Left renal cortex interstitium (tissue), 4 donors: ENCODE measurements around the gene SMAD4. TPM values are rescaled to one million over a fixed set of nuclear protein-coding genes. Genes with fewer than 3 reads are reported as not detected.
"Not testable (repeated sequence)": the region's sequence is repeated elsewhere in the genome, so short reads cannot be mapped to it uniquely, and the experiment has no call there.

Experiments
- DNase-seq, 4 donors: peaks; one replicate each; pipeline ENCODE4 v3.0.0-alpha.2; 2013; ENCODE audit warnings: low read depth in 4 of 4, low spot score in 2 of 4, missing footprints in 1 of 4
- polyA plus RNA-seq, 4 donors: library from polyadenylated mRNA; unstranded; fragments of 120-200 nt; gene quantifications; one replicate each; pipeline ENCODE4 v1.2.1, GENCODE V29; 2013; ENCODE audit not compliant: insufficient read length in 4 of 4

SMAD4 gene
- polyA plus RNA-seq: 100 to 1,000 TPM; 149 to 171 (median 160) TPM

DNA sequence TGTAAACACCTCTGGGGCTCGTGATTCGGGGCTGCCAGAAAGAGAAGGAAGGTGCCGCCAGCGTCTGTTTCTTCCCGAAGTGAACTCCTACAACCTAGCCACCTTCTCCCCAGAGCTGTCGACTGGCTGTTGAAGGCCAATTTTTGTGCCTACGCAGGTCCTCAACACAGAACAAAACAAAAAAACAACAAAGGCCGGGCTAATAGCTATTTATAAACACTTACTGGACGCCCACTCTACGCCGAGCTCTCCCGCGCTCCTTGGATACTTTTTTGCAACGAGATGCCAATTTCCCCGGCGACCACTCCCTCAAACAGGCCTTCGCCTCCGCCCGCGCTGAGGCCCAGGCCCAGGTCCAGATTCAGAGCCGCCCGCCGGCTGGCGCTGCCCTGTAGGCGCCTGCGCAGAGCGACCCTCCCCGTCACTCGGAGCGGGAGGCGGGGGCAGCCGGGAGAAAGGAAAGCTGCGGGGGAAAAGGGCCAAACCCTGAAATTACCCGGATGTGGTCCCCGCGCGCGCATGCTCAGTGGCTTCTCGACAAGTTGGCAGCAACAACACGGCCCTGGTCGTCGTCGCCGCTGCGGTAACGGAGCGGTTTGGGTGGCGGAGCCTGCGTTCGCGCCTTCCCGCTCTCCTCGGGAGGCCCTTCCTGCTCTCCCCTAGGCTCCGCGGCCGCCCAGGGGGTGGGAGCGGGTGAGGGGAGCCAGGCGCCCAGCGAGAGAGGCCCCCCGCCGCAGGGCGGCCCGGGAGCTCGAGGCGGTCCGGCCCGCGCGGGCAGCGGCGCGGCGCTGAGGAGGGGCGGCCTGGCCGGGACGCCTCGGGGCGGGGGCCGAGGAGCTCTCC is at the start of gene SMAD4:
TSS of gene SMAD4 (plus strand) at position 520 of the 843 bp plus-strand sequence. CDS start 16,834 bp downstream, outside the sequence.
- DNase-seq: peak; percentile 86 to 95 (median 92)

DNA sequence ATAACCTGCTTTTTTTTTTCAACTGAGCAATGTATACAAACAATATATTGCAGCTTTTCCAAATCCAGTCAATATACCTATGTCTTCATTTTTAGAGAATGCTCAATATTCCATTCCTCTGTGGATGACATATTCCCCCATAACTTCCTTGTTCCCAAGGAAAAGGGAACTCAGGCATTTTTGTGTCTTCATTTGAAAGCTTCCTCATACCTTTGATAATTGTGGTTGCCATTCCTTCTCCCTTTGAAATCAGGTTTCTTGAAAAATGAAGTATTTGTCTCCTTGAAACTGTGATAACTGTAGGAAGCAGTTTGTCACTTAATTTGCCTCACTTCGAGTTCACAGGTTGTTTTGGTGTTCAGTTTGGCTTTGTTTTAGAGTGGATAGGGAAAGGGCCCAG is 48.6 kb upstream of the SMAD4 start:
- no peak for DNase-seq

DNA sequence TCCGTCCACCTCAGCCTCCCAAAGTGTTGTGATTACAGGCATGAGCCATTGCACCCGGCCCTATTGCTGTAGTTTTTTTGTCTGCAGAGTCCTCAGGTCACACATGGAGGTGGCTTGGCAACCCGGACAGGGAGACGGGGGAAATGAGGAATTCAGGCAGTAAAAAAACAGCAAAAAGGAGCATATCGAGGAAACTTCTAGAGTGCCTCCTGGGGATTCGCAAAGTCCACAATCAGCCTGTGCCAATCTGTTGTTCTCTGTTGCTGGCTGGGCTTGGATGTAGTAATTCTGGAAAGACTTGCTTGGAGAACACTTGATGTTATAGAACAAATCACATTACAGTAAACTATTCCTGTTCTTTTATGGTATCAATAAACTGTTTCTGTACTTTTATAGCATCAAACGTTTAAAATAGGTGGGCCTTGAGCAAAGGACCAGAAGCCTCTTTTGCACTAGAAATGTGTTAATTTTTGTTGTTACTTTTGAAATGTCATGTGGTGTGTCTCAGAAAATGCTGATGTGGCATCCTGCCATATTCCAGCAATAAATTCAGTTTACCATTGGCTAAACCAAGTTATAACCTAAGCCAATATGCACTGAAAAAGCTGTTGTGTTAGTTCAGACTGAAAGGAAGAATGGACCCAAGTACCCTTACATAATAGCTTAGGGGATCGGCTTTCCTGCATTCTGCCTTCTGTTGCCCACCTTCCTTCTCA is 47.8 kb upstream of the SMAD4 start:
- DNase-seq: no peak

DNA sequence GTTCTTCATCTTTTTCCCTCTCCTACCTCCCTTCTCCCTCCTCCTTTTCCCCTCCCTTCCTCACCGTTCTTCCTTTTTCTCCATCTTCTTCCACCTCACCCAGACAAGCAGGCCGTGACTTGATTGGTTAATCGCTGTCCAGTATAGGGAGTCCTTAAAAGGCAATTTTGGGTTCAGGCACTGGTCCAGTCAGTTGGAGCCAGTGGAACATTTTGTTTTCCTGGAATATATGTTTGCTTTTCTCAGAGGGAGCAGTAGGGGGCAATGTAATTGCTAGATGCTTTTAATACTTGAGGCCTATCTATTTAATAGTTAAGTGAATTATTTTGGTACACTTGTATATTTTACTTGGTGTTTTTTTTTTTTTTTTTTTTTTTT is 47.2 kb upstream of the SMAD4 start:
- no peak for DNase-seq

DNA sequence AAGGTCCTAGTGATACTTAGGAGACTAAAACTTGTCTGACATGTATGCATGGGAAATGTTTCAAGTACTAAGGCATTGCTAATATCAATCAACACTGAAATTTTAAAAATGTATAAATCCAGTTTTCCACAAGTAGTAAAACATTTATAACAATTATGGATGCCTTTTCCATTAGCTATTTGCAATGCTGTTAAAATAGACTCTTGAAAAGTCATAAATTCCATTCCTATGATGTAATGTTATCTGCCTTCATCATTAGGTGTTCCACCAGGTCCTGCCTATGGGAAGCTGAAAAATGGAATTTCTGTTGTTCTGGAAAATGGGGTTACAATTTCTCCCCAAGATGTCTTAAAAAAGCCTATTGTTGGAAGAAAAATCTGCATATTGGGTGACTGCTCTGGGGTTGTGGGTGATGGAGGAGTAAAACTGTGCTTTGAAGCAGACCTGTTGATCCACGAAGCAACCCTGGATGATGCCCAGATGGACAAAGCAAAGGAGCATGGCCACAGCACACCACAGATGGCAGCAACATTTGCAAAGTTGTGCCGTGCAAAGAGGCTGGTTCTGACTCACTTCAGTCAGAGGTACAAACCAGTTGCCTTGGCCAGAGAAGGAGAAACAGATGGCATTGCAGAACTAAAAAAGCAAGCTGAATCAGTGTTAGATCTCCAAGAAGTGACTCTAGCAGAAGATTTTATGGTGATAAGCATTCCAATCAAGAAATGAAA is 43.5 kb upstream of the SMAD4 start:
- no peak for DNase-seq

DNA sequence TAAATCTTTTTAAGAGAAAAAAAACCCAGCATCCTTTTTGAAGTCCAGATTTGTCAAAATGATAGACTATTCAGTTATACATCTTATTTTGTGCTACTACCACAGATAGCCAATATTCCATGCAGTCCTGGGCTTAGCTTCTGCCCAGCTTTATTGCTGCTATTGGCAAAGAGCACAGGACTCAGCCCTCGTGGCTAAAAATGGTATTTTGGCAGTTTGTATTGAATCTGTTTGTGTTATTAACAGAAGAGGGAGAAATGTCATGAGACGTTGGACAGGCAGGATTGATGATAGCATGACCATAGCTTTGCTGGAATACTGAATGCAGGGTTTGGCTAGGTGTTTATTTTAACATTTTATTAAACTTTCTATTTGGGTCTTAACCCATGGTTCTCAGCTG is 42.8 kb upstream of the SMAD4 start:
- DNase-seq: no peak

DNA sequence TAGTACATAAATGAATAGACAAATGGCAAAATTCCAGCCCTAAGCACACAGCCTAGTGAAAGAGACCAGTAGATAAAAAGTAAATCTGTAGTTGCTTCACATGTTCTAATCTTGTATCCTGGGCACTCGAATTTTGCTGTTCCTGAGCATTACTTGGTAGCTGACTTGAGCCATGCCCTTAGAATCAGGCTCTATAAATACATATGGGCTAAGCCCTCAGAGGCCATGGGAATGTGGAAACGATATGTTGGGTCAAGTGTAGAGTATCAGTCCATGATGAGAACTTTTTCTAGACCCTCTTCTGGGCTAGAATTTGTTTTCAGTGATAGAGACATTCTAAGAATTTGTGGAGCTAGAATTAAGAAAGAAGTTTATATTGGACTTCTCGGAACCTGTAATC is 40.3 kb upstream of the SMAD4 start:
- no peak for DNase-seq

DNA sequence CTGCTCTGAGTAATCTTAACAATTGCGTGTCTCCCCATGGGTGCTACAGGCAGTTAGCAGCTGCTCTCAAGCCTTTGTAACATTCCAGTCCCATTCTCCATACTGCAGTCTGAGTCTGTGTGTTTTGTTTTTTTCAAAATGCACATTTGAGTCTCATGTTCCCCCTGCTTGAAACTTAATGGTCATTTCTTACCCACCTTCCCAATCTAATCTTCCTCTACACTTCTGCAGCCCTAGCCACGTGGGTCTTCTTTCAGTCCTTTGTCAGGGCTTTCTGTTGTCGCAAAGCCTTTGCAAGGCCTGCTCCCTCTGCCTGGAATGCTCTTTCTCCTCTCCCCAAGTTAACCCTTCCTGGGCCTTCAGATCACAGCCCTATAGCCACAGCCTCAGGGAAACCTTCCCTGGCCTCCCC is 37.7 kb upstream of the SMAD4 start:
- no peak for DNase-seq

DNA sequence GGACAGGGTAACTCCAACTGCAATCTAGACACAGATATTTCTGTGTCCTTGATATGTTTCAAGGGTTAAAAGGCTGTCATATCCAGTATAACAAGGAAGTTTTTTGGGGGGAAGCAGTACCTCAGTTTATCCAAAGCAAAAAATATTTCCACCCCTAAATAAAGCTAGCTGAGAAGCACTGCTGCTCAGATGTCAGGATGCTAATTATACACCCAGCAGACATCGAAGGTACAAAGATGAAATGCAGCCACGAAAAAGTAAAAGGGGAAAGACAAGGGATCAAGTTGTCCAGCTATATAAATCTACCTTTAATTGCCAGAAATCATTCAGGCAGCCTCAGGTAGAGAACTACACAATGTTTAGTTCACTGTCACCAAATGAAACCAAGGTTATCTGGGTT is 36.0 kb upstream of the SMAD4 start:
- DNase-seq: no peak

DNA sequence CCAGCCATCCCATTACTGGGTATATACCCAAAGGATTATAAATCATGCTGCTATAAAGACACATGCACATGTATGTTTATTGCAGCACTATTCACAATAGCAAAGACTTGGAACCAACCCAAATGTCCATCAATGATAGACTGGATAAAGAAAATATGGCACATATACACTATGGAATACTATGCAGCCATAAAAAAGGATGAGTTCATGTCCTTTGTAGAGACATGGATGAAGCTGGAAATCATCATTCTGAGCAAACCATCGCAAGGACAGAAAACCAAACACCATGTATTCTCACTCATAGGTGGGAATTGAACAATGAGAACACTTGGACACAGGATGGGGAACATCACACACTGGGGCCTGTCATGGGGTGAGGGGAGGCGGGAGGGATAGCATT is 26.8 kb upstream of the SMAD4 start:
- DNase-seq: not testable (repeated sequence)

DNA sequence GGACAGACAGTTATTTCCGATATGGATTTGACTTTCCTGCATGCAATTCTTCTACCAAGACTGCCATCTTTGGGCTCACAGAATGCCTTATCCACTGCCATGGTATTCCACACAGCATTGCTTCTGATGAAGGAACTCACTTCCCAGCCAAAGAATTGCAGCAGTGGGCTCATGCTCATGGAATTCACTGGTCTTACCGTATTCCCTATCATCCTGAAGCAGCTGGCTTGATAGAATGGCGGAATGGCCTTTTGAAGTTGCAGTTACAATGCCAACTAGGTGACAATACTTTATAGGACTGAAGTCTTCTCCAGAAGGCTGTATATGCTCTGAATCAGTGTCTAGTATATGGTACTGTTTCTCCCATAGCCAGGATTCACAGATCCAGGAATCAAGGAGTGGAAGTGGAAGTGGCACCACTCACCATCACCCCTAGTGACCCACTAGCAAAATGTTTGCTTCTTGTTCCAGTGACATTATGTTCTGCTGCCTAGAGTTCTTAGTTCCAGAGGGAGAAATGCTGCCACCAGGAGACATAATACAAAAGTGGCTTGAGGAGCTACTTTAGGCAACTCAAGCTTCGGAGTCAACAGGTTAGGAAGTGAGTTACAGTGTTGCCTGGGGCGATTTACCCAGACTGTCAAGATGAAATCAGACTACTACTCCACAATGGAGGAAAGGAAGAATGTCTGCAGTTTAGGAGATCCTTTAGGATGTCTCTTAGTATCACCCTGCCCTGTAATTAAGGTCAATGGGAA is 23.8 kb upstream of the SMAD4 start:
- no peak for DNase-seq

DNA sequence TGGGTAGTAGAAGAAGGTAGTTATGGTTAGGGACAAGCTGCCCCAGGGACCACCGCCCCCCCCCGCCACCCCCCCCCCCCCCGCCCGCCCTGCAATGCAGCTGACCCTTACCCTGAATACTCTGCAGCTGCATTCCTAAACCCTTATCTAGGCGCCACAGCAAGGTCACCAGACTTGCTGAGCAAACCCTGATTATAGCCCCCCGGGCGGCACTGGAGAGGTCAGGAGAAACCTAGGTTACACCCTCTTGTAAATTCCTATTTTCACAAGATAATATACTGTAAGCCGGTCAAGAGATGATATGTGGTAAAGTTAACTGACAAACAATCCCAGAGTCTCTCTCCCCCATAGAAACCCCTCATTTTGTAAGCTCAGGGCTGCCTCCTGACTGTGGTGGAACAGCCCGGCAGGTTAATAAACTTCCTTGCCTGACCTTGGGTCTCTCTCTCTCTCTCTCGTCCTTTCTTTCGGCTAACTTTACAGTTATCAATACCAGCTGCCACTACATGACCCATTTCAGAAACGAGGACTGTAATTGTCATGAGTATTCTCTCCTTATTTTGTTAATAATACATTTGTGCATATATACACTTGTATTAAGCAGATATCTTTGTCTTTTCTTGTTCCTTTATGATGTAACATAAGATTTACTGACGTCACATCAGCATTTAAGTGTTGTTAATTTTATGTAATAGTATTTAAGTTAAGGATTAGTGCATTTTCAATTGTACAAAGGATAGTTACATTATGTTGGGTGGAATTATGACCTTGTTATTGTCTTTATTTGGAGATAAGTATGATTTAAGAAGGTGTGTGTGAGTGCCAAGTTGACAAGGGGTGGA is 22.8 kb upstream of the SMAD4 start:
- DNase-seq: no peak

DNA sequence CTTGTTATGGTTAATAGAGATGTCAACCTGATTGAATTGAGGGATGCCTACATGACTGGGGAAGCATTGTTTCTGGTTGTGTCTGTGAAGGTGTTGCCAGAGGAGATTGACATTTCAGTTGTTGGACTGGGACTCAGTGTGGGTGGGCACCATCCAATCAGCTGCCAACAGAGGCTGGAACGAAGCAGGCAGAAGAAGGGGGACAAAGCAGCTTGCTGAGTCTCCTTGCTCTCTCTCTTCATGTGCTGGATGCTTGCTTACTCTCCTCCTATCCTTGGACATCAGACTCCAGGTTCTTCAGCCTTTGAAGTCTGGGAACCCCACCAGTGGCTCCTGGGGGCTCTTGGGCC is 22.2 kb upstream of the SMAD4 start:
- DNase-seq: no peak

DNA sequence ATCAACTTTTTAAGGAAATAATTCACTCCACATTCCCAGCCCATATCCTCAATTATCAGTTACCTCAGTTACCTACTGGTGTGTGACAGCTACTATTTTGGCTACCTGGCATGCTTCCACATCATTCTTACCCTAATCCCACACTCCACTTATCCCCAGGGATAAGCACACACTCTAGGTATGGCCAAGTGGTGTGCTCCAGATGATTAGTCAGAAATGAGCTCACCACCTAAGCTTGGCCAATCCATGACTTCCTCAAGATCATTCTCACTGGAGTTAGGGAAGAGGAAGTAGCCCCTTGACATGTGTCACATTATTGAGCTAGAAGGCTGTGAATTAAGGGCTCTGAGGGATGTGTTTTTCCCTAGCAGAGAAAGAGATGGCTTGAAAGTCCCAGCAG is 20.9 kb upstream of the SMAD4 start:
- no peak for DNase-seq

DNA sequence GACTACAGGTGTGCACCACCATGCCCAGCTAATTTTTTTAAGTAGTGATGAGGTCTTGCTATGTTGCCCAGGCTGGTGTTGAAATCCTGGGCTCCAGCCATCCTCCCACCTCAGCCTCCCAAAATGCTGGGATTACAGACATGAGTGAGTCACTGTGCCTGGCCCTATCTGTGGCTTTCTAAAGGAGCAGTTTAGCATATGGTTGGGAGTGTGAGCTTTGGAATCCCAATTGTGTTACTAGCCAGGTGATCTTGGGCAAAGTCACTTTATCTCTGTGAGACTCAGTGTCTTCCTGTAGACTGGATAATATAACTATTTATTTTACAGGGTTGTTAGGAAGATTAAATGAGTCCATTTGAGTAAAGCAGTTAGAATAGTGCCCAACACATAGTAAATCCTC is 19.8 kb upstream of the SMAD4 start:
- no peak for DNase-seq

DNA sequence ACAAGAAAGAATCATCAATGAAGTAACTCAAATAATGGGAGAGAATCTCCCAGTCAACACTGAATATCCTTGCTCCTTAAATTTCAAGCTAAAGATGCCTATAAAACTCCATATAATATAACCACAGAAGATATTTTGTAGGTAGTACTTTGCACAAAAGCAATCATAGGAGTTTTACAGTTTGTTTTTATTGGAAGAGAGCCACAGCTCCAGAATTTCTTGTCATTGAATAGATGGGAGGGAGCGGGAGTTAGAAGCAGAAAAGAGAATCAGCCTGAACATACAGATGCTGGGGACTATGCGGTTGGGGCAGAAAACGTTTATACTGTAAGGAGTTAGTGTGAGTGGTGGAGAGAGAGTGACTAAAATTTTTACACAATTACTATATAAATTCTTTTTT is 18.3 kb upstream of the SMAD4 start:
- DNase-seq: no peak

DNA sequence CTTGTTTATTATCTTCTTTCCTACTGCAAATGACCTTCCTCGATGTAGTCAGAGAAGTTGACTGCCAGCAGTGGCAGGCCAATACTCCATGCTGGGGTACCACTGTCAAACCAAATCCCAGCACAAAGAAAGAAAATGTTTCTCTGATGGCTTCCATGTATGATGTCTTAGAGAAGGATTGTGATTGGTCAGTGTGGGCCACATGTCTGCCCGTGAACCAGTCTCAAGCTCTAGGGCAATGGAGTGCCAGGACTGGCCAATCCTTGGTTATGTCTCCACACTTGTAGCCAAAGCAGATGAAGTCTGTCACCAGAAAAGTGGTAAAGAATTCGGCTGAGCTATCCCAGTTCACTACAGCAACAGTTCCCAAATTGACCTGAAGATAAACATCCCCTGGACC is 17.6 kb upstream of the SMAD4 start:
- DNase-seq: no peak

DNA sequence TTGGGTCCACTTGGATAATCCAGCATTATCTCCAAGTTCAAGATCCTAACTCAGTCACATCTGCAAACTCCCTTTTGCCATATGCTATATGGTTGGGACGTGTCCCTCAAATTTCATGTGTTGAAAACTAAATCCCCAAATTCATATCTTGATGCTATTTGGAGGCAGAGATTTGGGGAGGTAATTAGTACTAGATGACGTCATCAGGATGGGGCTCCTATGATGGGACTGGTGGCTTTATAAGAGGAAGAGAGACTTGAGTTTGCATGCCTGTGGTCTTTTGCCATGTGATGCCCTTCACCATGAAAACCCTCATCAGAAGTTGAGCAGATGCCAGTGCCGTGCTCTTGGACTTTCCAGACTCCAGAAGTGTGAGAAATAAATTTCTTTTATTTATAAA is 16.8 kb upstream of the SMAD4 start:
- no peak for DNase-seq

DNA sequence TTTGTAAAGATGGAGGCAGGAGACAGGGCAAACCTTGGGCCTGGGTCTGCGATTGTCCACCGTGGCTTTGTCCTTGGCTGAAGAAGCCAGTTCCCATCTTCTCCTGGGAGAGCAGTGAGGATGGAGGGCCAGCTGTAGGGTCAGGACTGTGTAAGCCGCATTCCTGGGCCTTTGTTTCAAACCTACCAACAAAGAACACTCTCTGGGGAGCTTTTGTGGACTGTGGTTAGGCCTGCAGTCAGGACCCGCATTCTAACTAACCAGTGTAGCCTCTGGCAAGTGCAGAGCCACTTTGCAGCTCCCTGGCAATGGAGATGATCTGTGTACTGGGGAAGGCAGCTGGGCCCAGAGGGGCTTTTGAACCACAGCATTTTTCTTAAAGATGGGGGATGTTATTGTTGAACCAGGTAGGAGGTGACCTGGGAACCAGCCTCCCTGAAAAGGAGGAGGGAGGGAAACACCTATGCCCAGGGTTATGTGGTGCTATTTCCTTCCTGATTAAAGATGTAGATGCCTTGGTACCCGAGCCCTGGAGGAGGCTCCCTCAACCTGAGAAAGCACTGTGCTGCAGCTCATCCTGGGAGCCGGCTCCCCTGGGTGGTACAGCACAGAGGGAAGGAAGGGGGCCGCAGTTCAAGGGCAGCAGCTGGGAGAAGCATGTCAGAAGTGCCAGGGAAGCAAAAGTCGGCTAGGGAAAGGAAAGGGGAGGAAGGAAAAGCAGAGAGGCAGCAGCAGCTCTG is 12.7 kb upstream of the SMAD4 start:
- DNase-seq: no peak
